Upper lobe of left lung (tissue), 6 donors: Measurements from ENCODE around the gene MEIOSIN. TPM values are rescaled to one million over a fixed set of nuclear protein-coding genes. Genes with fewer than 3 reads are reported as not detected.
A peak's percentile ranks its signal among the peaks of the same experiment; 100 is the strongest.

ENCODE experiments used
- ATAC-seq, 2 donors: fragments of 200-7000 bp; cut with Tn5 transposase; one replicate each; pipeline ENCODE4 v1.9.1; 2022; ENCODE audit warnings: mild to moderate bottlenecking in 2 of 2, moderate library complexity in 2 of 2; ENCODE audit not compliant: low FRiP score in 2 of 2
- DNase-seq, 2 donors: peaks; one replicate each; pipeline ENCODE4 v3.0.0-alpha.2; 2019 to 2020
- H3K27ac ChIP-seq, 4 donors: fragments of 200-600 bp; sonication (generic); one replicate each; pipeline ENCODE4 v1.5.1; 2016 to 2019
- H3K27me3 ChIP-seq, 4 donors: fragments of 200-600 bp; sonication (generic); one replicate each; pipeline ENCODE4 v1.5.1; 2017 to 2019
- H3K36me3 ChIP-seq, 4 donors: fragments of 200-600 bp; sonication (generic); one replicate each; pipeline ENCODE4 v1.5.1; 2016 to 2019
- H3K4me1 ChIP-seq, 4 donors: fragments of 200-600 bp; sonication (generic); one replicate each; pipeline ENCODE4 v1.5.1; 2018 to 2019
- H3K4me3 ChIP-seq, 4 donors: fragments of 200-600 bp; sonication (generic); one replicate each; pipeline ENCODE4 v1.5.1; 2017 to 2019; ENCODE audit warnings: mild to moderate bottlenecking in 2 of 4, moderate library complexity in 1 of 4
- H3K9me3 ChIP-seq, 4 donors: fragments of 200-600 bp; sonication (generic); one replicate each; pipeline ENCODE4 v1.5.1; 2018 to 2019
- CTCF ChIP-seq, 6 experiments: fragments of 450-650 bp in 4 of 6; fragments of 200-600 bp in 2 of 6; sonication (generic) in 2 of 6; IDR thresholded peaks; one replicate each; pipeline ENCODE4 v1.5.1; 2016 to 2019; ENCODE audit warnings: antibody characterized with exemption in 6 of 6
- EP300 ChIP-seq, 4 donors: sonication (generic); formaldehyde crosslinking; IDR thresholded peaks; one replicate each; pipeline ENCODE4 v1.5.1; 2017; ENCODE audit warnings: antibody characterized with exemption in 4 of 4, control low read depth in 2 of 4
- POLR2A ChIP-seq, 4 donors: fragments of 450-650 bp; IDR thresholded peaks; one replicate each; pipeline ENCODE4 v1.5.1; 2016 to 2017; ENCODE audit warnings: antibody characterized with exemption in 4 of 4, mild to moderate bottlenecking in 2 of 4
- POLR2AphosphoS5 ChIP-seq, 2 donors: sonication (generic); formaldehyde crosslinking; IDR thresholded peaks; one replicate each; pipeline ENCODE4 v1.5.1; 2017; ENCODE audit warnings: antibody characterized with exemption in 2 of 2
- WGBS, 2 donors: methylation state at CpG; one replicate each; pipeline ENCODE4 v1.1.5; 2017 to 2018; 5-methylcytosine and 5-hydroxymethylcytosine counted together
- total RNA-seq, 6 donors: library from RNA; depleted of rRNA in 4 of 6; stranded (reverse); fragments of >200 nt in 4 of 6; gene quantifications; one replicate each; pipeline versions ENCODE4 v1.1.0 to v1.2.1, GENCODE V29; 2016 to 2021
- donor health status: DM: no; HTN: no; CAD: no; lungs with moderate emphysema.
- donor health status: DM: no; HTN: yes; CAD: no; lungs with severe emphysema.

The MEIOSIN gene
- total RNA-seq, 6 donors from 2014 or later, result not detected

- no peak for DNase-seq
Observed at GRCh38 chr19:45782820-45783785, 49.9 kb downstream of the MEIOSIN start.

GRCh38 chr19:45784096-45784495, 50.9 kb downstream of the MEIOSIN start:
- DNase-seq (no peak), ATAC-seq (no peak)
- WGBS, 2 donors, result 87 to 88% methylated on average over 3 to 4 of the region's 4 CpGs
- Histone ChIP-seq H3K27ac (peak overlapping the region; percentile 75 to 84 (median 82)), H3K9me3 (no peaks in the 10 kb centered on the region), H3K4me3 (no peak overlapping the region), H3K36me3 (peaks cover 6 to 48% (median 33%) of the 10 kb centered on the region in 4 donors), H3K4me1 (peaks cover 32 to 47% (median 37%) of the 10 kb centered on the region in 4 donors), H3K27me3 (no peaks in the 10 kb centered on the region)
- no peak for TF ChIP-seq POLR2AphosphoS5 (IDR thresholded peaks at IDR 0.05)
- TF ChIP-seq POLR2A (IDR thresholded peaks at IDR 0.05), result no peak
- no peak for TF ChIP-seq EP300 (IDR thresholded peaks at IDR 0.05)
- TF ChIP-seq CTCF (IDR thresholded peaks at IDR 0.05), result no peak

More at GRCh38 chr19:45782820-45783785, 49.9 kb downstream of the MEIOSIN start:
- ATAC-seq, result peak in 1 of 2 donors; percentile 28
- H3K36me3 ChIP-seq, result peaks cover 0 to 44% (median 26%) of the 10 kb centered on the region in 4 donors
- H3K9me3 ChIP-seq, result no peaks in the 10 kb centered on the region
- TF ChIP-seq POLR2AphosphoS5 (IDR thresholded peaks at IDR 0.05) (peak; percentile 13 to 25), POLR2A (IDR thresholded peaks at IDR 0.05) (no peak), EP300 (IDR thresholded peaks at IDR 0.05) (no peak)
- peaks cover 35 to 57% (median 43%) of the 10 kb centered on the region in 4 donors for H3K4me1 ChIP-seq
- 64 to 72% methylated on average over 18 to 19 of the region's 26 CpGs for whole genome bisulfite sequencing, 2 donors
- H3K27me3 ChIP-seq, result no peaks in the 10 kb centered on the region
- H3K4me3 ChIP-seq, result peak overlapping the region in 3 of 4 donors; percentile 47 to 58 (median 55)
- peak overlapping the region; percentile 75 to 84 (median 82) for H3K27ac ChIP-seq

- H3K4me3 ChIP-seq, result no peak overlapping the region
- H3K27ac ChIP-seq, result peak overlapping the region; percentile 75 to 84 (median 82)
- H3K36me3 ChIP-seq, result peaks cover 9 to 58% (median 39%) of the 10 kb centered on the region in 4 donors
- H3K9me3 ChIP-seq, result no peaks in the 10 kb centered on the region
- WGBS, 2 donors, result 71 to 72% methylated on average over 5 of the region's 5 CpGs
- no peaks in the 10 kb centered on the region for H3K27me3 ChIP-seq
- peaks cover 22 to 37% (median 29%) of the 10 kb centered on the region in 4 donors for H3K4me1 ChIP-seq
- TF ChIP-seq CTCF (IDR thresholded peaks at IDR 0.05) (no peak), POLR2AphosphoS5 (IDR thresholded peaks at IDR 0.05) (no peak)
- no peak for DNase-seq
- ATAC-seq, result no peak
Observed at GRCh38 chr19:45785097-45785496, 51.9 kb downstream of the MEIOSIN start.

GRCh38 chr19:45785781-45786532, 52.7 kb downstream of the MEIOSIN start:
- Histone ChIP-seq H3K4me1 (peaks cover 19 to 36% (median 25%) of the 10 kb centered on the region in 4 donors), H3K27ac (peak overlapping the region in 3 of 4 donors; percentile 82 to 84 (median 82)), H3K36me3 (peaks cover 9 to 67% (median 41%) of the 10 kb centered on the region in 4 donors), H3K27me3 (no peaks in the 10 kb centered on the region), H3K9me3 (no peaks in the 10 kb centered on the region), H3K4me3 (no peak overlapping the region)
- 94 to 96% methylated on average over 40 to 47 of the region's 57 CpGs for WGBS, 2 donors
- DNase-seq (peak in 1 of 2 donors; percentile 87), ATAC-seq (no peak)
- TF ChIP-seq EP300 (IDR thresholded peaks at IDR 0.05) (no peak), POLR2A (IDR thresholded peaks at IDR 0.05) (no peak), POLR2AphosphoS5 (IDR thresholded peaks at IDR 0.05) (no peak), CTCF (IDR thresholded peaks at IDR 0.05) (no peak)

GRCh38 chr19:45786533-45786894, 53.3 kb downstream of the MEIOSIN start:
- H3K27me3 ChIP-seq, result no peaks in the 10 kb centered on the region
- no peak overlapping the region for H3K4me3 ChIP-seq
- TF ChIP-seq POLR2AphosphoS5 (IDR thresholded peaks at IDR 0.05) (no peak), POLR2A (IDR thresholded peaks at IDR 0.05) (no peak), CTCF (IDR thresholded peaks at IDR 0.05) (no peak)
- H3K9me3 ChIP-seq, result no peaks in the 10 kb centered on the region
- peaks cover 19 to 36% (median 26%) of the 10 kb centered on the region in 4 donors for H3K4me1 ChIP-seq
- H3K36me3 ChIP-seq, result peaks cover 9 to 67% (median 41%) of the 10 kb centered on the region in 4 donors
- DNase-seq (peak in 1 of 2 donors; percentile 84), ATAC-seq (no peak)
- 94 to 99% methylated on average over 13 to 21 of the region's 21 CpGs for WGBS, 2 donors
- no peak overlapping the region for H3K27ac ChIP-seq
